ENCODE results near the gene DDX1. TPM values are rescaled to one million over a fixed set of nuclear protein-coding genes. Genes with fewer than 3 reads are reported as not detected.

Gene DDX1
- total RNA-seq, 1 experiment from 2014 or later, result 163 TPM

GRCh38 chr2:15584767-15585469, 6.8 kb upstream of the DDX1 start:
- no peaks in the 10 kb centered on the region for H3K9me3 ChIP-seq
- H3K4me3 ChIP-seq (ENCODE audit: low read depth, low read length), result no peak overlapping the region
- no peaks in the 10 kb centered on the region for H3K9me3 Mint-ChIP-seq (ENCODE audit: unreplicated experiment)
- no peaks in the 10 kb centered on the region for H3K4me1 ChIP-seq
- POLR2A ChIA-PET, result no interaction called here
- CTCF ChIA-PET, result no interaction called here
- TF ChIP-seq CTCF (IDR thresholded peaks at IDR 0.05; ENCODE audit: insufficient read depth in 1 of 2, low read depth in 1 of 2, low read length in 1 of 2, severe bottlenecking in 1 of 2, unreplicated experiment in 1 of 2), result no peak
- DNase-seq, result no peak
- no peak overlapping the region for H3K27ac Mint-ChIP-seq (ENCODE audit: unreplicated experiment)
- H3K27me3 ChIP-seq (replicated peaks; ENCODE audit: control insufficient read depth, insufficient read depth, low read length), result no peaks in the 10 kb centered on the region
- H3K4me1 Mint-ChIP-seq (ENCODE audit: low read depth, unreplicated experiment), result no peaks in the 10 kb centered on the region
- no peaks in the 10 kb centered on the region for H3K27me3 Mint-ChIP-seq (ENCODE audit: insufficient read depth, unreplicated experiment)
- intact Hi-C loops (cut with micrococcal nuclease; ENCODE audit: unreplicated experiment), result no loop called here
- no peak overlapping the region for H3K4me3 Mint-ChIP-seq (ENCODE audit: unreplicated experiment)
- no TSS peak for BruUV-seq (replicated peaks)
- no peaks in the 10 kb centered on the region for H3K36me3 ChIP-seq (ENCODE audit: control insufficient read depth, insufficient read depth, low read length)
- H3K36me3 Mint-ChIP-seq (ENCODE audit: insufficient read depth, unreplicated experiment), result no peaks in the 10 kb centered on the region

- H3K4me1 ChIP-seq, result peaks cover 4% of the 10 kb centered on the region; the same call in 1 of the 2 replicates
- Mint-ChIP-seq H3K4me3 (ENCODE audit: unreplicated experiment) (no peak overlapping the region), H3K27ac (ENCODE audit: unreplicated experiment) (no peak overlapping the region), H3K27me3 (ENCODE audit: insufficient read depth, unreplicated experiment) (no peaks in the 10 kb centered on the region), H3K9me3 (ENCODE audit: unreplicated experiment) (no peaks in the 10 kb centered on the region), H3K4me1 (ENCODE audit: low read depth, unreplicated experiment) (peaks cover 7% of the 10 kb centered on the region), H3K36me3 (ENCODE audit: insufficient read depth, unreplicated experiment) (peaks cover 10% of the 10 kb centered on the region)
- ChIA-PET POLR2A (no interaction called here), CTCF (interaction anchor here (0.7 to 1.2 kb wide), 2 partner anchors 12 to 75 kb away, joined by 3 to 5 read pairs; no protein-coding TSS in a partner anchor)
- no peaks in the 10 kb centered on the region for H3K27me3 ChIP-seq (replicated peaks; ENCODE audit: control insufficient read depth, insufficient read depth, low read length)
- H3K9me3 ChIP-seq, result no peaks in the 10 kb centered on the region
- no TSS peak for BruUV-seq (replicated peaks)
- H3K36me3 ChIP-seq (ENCODE audit: control insufficient read depth, insufficient read depth, low read length), result no peaks in the 10 kb centered on the region
- peak; percentile 58 to 77 for DNase-seq
- intact Hi-C loops (cut with micrococcal nuclease; ENCODE audit: unreplicated experiment), result no loop called here
- TF ChIP-seq CTCF (IDR thresholded peaks at IDR 0.05; ENCODE audit: insufficient read depth in 1 of 2, low read depth in 1 of 2, low read length in 1 of 2, severe bottlenecking in 1 of 2, unreplicated experiment in 1 of 2), result peak; percentile 46 to 84
- no peak overlapping the region for H3K4me3 ChIP-seq (ENCODE audit: low read depth, low read length)
These were observed 3.2 kb upstream of the DDX1 start for GRCh38 chr2:15588329-15588919.

GRCh38 chr2:15591373-15591691, 336 bp upstream of the DDX1 start:
- CTCF ChIA-PET, result interaction anchor here (1.9 kb wide), 1 partner anchor 14 kb away, joined by 4 read pairs; no protein-coding TSS in a partner anchor
- no peaks in the 10 kb centered on the region for H3K27me3 Mint-ChIP-seq (ENCODE audit: insufficient read depth, unreplicated experiment)

More at GRCh38 chr2:15591373-15591691, 336 bp upstream of the DDX1 start:
- no peaks in the 10 kb centered on the region for H3K9me3 ChIP-seq
- H3K4me3 ChIP-seq (ENCODE audit: low read depth, low read length), result peak overlapping the region; percentile 77
- H3K4me3 Mint-ChIP-seq (ENCODE audit: unreplicated experiment), result peak overlapping the region; percentile 85
- H3K9me3 Mint-ChIP-seq (ENCODE audit: unreplicated experiment), result no peaks in the 10 kb centered on the region
- BruUV-seq (replicated peaks), result no TSS peak
- no peak for TF ChIP-seq CTCF (IDR thresholded peaks at IDR 0.05; ENCODE audit: insufficient read depth in 1 of 2, low read depth in 1 of 2, low read length in 1 of 2, severe bottlenecking in 1 of 2, unreplicated experiment in 1 of 2)
- peaks cover 4% of the 10 kb centered on the region; the same call in 1 of the 2 replicates for H3K4me1 ChIP-seq
- peaks cover 27% of the 10 kb centered on the region for H3K36me3 Mint-ChIP-seq (ENCODE audit: insufficient read depth, unreplicated experiment)
- POLR2A ChIA-PET, result no interaction called here
- no peak for DNase-seq
- peak overlapping the region; percentile 93 for H3K27ac Mint-ChIP-seq (ENCODE audit: unreplicated experiment)
- peaks cover 3% of the 10 kb centered on the region; the same call in 1 of the 2 replicates for H3K36me3 ChIP-seq (ENCODE audit: control insufficient read depth, insufficient read depth, low read length)
- intact Hi-C loops (cut with micrococcal nuclease; ENCODE audit: unreplicated experiment), result loop anchor here (1.0 to 2.0 kb wide), 2 partner anchors 30 to 45 kb away; partner anchors contain the start of gene NBAS
- H3K4me1 Mint-ChIP-seq (ENCODE audit: low read depth, unreplicated experiment), result peaks cover 7% of the 10 kb centered on the region
- no peaks in the 10 kb centered on the region for H3K27me3 ChIP-seq (replicated peaks; ENCODE audit: control insufficient read depth, insufficient read depth, low read length)

Data from Caco-2 (cell line).